Progenitor cell of endocrine pancreas (in vitro differentiated cells): Measurements from ENCODE around the gene THSD7A. TPM values are rescaled to one million over a fixed set of nuclear protein-coding genes. Genes with fewer than 3 reads are reported as not detected.

Source experiments
- DNase-seq: peaks from one replicate; pipeline ENCODE4 v3.0.0; 2021; ENCODE audit warnings: low spot score; ENCODE audit not compliant: unreplicated experiment
- H3K27ac Mint-ChIP-seq: 2 replicates; pipeline ENCODE4 v1.8.0; 2021; ENCODE audit warnings: mild to moderate bottlenecking, moderate library complexity, mixed read lengths
- H3K27me3 Mint-ChIP-seq: 2 replicates; pipeline ENCODE4 v1.8.0; 2021; ENCODE audit warnings: mixed read lengths
- H3K36me3 Mint-ChIP-seq: 2 replicates; pipeline ENCODE4 v1.8.0; 2022; ENCODE audit warnings: mixed read lengths; ENCODE audit not compliant: insufficient read depth
- H3K4me1 Mint-ChIP-seq: 2 replicates; pipeline ENCODE4 v1.8.0; 2021; ENCODE audit warnings: low read depth, mixed read lengths
- H3K4me3 Mint-ChIP-seq: 2 replicates; pipeline ENCODE4 v1.8.0; 2021; ENCODE audit warnings: low read depth, mild to moderate bottlenecking, moderate library complexity, mixed read lengths
- H3K9me3 Mint-ChIP-seq: 2 replicates; pipeline ENCODE4 v1.8.0; 2021; ENCODE audit warnings: low read depth, mixed read lengths
- long read RNA-seq: library from polyadenylated mRNA; unstranded; transcript quantifications from one replicate; pipeline ENCODE4 v2.0.0, GENCODE V29; 2020
- total RNA-seq: library from RNA; stranded (reverse); gene quantifications from 2 replicates; pipeline ENCODE4 v1.2.1, GENCODE V29; 2021
- TF ChIP-seq, protein P1 (sequence below): fragments of 200-600 bp; sonication (generic); IDR thresholded peaks from one replicate; pipeline ENCODE4 v1.5.0; 2021; ENCODE audit warnings: antibody characterized with exemption, mild to moderate bottlenecking; ENCODE audit not compliant: unreplicated experiment

THSD7A gene, protein sequence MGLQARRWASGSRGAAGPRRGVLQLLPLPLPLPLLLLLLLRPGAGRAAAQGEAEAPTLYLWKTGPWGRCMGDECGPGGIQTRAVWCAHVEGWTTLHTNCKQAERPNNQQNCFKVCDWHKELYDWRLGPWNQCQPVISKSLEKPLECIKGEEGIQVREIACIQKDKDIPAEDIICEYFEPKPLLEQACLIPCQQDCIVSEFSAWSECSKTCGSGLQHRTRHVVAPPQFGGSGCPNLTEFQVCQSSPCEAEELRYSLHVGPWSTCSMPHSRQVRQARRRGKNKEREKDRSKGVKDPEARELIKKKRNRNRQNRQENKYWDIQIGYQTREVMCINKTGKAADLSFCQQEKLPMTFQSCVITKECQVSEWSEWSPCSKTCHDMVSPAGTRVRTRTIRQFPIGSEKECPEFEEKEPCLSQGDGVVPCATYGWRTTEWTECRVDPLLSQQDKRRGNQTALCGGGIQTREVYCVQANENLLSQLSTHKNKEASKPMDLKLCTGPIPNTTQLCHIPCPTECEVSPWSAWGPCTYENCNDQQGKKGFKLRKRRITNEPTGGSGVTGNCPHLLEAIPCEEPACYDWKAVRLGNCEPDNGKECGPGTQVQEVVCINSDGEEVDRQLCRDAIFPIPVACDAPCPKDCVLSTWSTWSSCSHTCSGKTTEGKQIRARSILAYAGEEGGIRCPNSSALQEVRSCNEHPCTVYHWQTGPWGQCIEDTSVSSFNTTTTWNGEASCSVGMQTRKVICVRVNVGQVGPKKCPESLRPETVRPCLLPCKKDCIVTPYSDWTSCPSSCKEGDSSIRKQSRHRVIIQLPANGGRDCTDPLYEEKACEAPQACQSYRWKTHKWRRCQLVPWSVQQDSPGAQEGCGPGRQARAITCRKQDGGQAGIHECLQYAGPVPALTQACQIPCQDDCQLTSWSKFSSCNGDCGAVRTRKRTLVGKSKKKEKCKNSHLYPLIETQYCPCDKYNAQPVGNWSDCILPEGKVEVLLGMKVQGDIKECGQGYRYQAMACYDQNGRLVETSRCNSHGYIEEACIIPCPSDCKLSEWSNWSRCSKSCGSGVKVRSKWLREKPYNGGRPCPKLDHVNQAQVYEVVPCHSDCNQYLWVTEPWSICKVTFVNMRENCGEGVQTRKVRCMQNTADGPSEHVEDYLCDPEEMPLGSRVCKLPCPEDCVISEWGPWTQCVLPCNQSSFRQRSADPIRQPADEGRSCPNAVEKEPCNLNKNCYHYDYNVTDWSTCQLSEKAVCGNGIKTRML (N-terminal part only)
- 4.7 and 8.1 TPM in 2 replicates for total RNA-seq
- long read RNA-seq, partial matches to known transcripts, result 1 of 4 reads
- long read RNA-seq, other reads (novel, unspliced or antisense), result 3 of 4 reads

DNA sequence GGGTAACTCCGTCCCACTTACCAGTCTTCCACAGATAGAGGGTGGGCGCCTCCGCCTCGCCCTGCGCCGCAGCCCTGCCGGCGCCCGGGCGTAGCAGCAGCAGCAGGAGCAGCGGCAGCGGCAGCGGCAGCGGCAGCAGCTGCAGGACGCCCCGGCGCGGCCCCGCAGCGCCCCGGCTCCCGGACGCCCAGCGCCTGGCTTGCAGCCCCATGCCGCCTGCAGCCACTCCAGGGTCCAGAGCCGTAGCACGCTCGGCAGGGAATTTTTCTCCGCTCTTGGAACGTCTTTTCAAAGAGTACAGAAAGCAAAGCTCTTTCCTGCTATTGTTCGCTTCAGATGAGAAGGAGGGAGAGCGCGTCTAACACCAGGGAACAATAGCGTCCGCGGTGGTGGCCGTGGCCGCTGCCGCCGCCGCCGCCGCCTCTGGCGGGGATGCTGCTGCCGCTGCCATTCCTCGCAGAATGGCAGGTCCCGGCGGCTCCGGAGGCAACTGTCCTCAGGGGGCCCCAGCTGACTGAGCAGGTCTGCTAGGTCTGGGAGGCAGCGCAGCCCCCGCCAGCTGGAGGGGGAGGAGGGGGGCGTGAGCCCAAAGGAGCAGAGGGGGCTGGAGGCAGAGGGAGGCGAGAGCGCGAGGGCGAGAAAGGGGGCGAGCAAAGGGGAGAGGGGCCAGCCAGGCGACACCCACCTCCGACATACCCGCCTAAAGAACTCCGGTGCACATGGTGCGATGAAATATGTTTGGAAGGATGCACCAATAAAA lies at the start of gene THSD7A:
Gene THSD7A, minus strand, starts transcription at position 463 of the 760 bp plus-strand sequence. Its CDS starts 252 bp downstream, at position 211.
- Mint-ChIP-seq H3K27me3 (peaks cover 9% of the 10 kb centered on the region), H3K4me1 (peaks cover 22% of the 10 kb centered on the region), H3K27ac (peak within 1 kb of the TSS; percentile 71), H3K4me3 (peak within 1 kb of the TSS; percentile 86), H3K36me3 (no peaks in the 10 kb centered on the region), H3K9me3 (peaks cover 1% of the 10 kb centered on the region)
- TF ChIP-seq, protein P1, sequence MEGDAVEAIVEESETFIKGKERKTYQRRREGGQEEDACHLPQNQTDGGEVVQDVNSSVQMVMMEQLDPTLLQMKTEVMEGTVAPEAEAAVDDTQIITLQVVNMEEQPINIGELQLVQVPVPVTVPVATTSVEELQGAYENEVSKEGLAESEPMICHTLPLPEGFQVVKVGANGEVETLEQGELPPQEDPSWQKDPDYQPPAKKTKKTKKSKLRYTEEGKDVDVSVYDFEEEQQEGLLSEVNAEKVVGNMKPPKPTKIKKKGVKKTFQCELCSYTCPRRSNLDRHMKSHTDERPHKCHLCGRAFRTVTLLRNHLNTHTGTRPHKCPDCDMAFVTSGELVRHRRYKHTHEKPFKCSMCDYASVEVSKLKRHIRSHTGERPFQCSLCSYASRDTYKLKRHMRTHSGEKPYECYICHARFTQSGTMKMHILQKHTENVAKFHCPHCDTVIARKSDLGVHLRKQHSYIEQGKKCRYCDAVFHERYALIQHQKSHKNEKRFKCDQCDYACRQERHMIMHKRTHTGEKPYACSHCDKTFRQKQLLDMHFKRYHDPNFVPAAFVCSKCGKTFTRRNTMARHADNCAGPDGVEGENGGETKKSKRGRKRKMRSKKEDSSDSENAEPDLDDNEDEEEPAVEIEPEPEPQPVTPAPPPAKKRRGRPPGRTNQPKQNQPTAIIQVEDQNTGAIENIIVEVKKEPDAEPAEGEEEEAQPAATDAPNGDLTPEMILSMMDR, result peak; percentile 43
- peak; percentile 50 for DNase-seq

DNA sequence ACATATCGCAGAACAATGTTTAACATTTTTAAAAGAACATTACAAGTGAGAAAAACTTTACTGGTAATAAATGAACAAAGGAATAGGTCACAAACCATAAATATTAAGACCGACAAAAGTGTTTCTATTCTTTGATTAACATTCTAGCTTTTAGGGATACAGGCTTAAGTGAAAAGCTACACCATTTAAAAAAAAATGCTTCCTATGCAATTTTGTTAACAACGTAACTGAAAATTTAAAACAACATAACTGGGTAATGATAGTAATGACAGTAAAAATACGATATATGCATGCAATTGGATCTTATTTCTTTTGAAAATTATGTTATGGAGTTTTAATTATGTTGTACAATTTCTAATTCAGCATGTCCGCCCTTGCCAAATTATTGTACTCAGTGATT lies 49.7 kb upstream of the THSD7A start:
- DNase-seq, result no peak
- TF ChIP-seq, protein P1, result no peak
- Mint-ChIP-seq H3K27me3 (no peaks in the 10 kb centered on the region), H3K4me3 (no peak overlapping the region), H3K9me3 (peaks cover 12% of the 10 kb centered on the region), H3K4me1 (no peaks in the 10 kb centered on the region), H3K27ac (no peak overlapping the region), H3K36me3 (no peaks in the 10 kb centered on the region)

DNA sequence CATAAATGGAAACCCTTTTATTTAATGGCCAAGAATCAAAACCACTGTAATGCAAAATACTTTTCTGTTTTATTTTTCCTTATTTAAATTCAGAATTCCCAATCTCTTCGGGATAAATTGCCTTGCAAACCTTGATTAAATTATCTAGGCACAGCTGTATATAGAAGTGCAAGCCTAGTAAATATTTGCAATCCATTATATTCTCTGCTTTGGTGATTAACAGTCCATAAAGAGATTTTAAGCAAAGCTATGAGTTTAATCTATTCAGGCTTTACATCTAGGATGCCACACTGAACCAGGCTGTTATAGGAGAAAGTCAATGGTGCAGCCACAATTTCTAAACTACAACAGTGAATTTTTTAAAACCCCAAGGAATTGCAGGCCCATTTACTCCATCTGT lies 43.6 kb upstream of the THSD7A start:
- DNase-seq, result no peak
- TF ChIP-seq, protein P1, result no peak
- Mint-ChIP-seq H3K27me3 (no peaks in the 10 kb centered on the region), H3K27ac (no peak overlapping the region), H3K4me1 (no peaks in the 10 kb centered on the region), H3K4me3 (no peak overlapping the region), H3K36me3 (no peaks in the 10 kb centered on the region), H3K9me3 (peaks cover 9% of the 10 kb centered on the region)

DNA sequence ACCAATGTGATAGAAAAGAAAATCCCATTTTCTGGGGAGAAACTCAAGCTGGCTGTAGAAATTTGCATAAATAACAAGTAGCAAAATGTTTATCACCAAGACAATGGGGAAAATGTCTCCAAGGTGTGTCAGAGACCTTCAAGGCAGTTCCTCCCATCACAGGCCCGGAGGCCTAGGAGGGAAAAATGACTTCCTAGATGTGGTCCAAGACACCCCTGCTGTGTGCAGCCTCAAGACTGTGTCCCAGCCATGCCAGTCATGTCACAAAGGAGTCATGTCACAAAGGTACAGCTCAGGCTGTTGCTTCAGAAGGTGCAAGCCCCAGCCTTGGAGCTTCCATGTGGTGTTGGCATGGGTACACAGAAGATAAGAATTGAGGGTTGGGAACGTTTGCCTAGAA lies 33.7 kb upstream of the THSD7A start:
- H3K4me3 Mint-ChIP-seq, result no peak overlapping the region
- H3K36me3 Mint-ChIP-seq, result peaks cover 2% of the 10 kb centered on the region
- H3K9me3 Mint-ChIP-seq, result peaks cover 16% of the 10 kb centered on the region
- no peaks in the 10 kb centered on the region for H3K27me3 Mint-ChIP-seq
- no peak overlapping the region for H3K27ac Mint-ChIP-seq
- no peak for DNase-seq
- no peaks in the 10 kb centered on the region for H3K4me1 Mint-ChIP-seq
- TF ChIP-seq, protein P1, result no peak
